Pancreas (tissue), 10 donors: Measurements from ENCODE around the gene SIT1. TPM values are rescaled to one million over a fixed set of nuclear protein-coding genes. Genes with fewer than 3 reads are reported as not detected.

Experiments
- ATAC-seq, 4 donors: fragments of 200-7000 bp; cut with Tn5 transposase; one replicate each; pipeline versions ENCODE4 v1.8.0 to v1.9.1; 2020; ENCODE audit warnings: mild to moderate bottlenecking in 4 of 4, moderate library complexity in 4 of 4
- DNase-seq, 6 donors: peaks; one replicate each; pipeline ENCODE4 v3.0.0-alpha.2; 2020
- FAIRE-seq: peaks from 2 replicates; lab custom pipeline; 2012; peaks lifted over from hg19 to GRCh38; lab: Jason Lieb, UNC
- H3K27ac ChIP-seq, 4 donors: fragments of 200-600 bp; sonication (generic); 1 replicate in 3 of 4; 2 replicates in 1 of 4; pipeline versions ENCODE4 v1.5.0 to v1.8.0; 2020
- H3K27me3 ChIP-seq, 4 donors: fragments of 200-600 bp; one replicate each; pipeline ENCODE4 v1.8.0; 2021
- H3K36me3 ChIP-seq, 3 donors: fragments of 200-600 bp; sonication (generic) in 1 of 3; one replicate each; pipeline versions ENCODE4 v1.5.0 to v1.8.0; 2020 to 2021
- H3K4me1 ChIP-seq, 3 donors: fragments of 200-600 bp; one replicate each; pipeline ENCODE4 v1.8.0; 2021
- H3K4me3 ChIP-seq, 4 donors: fragments of 200-600 bp; sonication (generic) in 2 of 4; one replicate each; pipeline versions ENCODE4 v1.5.0 to v1.8.0; 2020 to 2021
- H3K9me3 ChIP-seq, 4 donors: fragments of 200-600 bp; one replicate each; pipeline ENCODE4 v1.8.0; 2021
- WGBS, 2 donors: extraction: QIAGEN DNeasy Blood & Tissue Kit; methylation state at CpG; one replicate each; pipeline ENCODE4 v1.1.7; 2013; 5-methylcytosine and 5-hydroxymethylcytosine counted together
- intact Hi-C, 3 donors: fragments of 100-400 bp; cut with DNase I; formaldehyde crosslinking; loops; one replicate each; pipeline versions ENCODE4 v1.11.1 to v1.14.2; 2022
- polyA plus RNA-seq, 2 donors: library from polyadenylated mRNA; stranded (reverse); fragments of 200-250 nt; gene quantifications; one replicate each; pipeline ENCODE4 v1.2.3, GENCODE V29; 2013
- total RNA-seq, 6 donors: library from RNA; stranded (reverse); fragmentation: NEBNext Ultra II Directional in 4 of 6; extraction: Animal tissue kit (Norgen Biotek cat#: 25700) in 4 of 6; gene quantifications; one replicate each; pipeline versions ENCODE4 v1.2.1 to v1.2.4, GENCODE V29; 2021 to 2023
- TF ChIP-seq, protein P1 (sequence below), 4 donors: fragments of 200-600 bp; sonication (generic) in 3 of 4; IDR thresholded peaks; one replicate each; pipeline versions ENCODE4 v1.5.0 to v1.8.0; 2021; ENCODE audit warnings: antibody characterized with exemption in 4 of 4
- donor health status: healthy with polysubstance abuse.
- donor health status: DM: no; HTN: no; CAD: no; lungs with moderate emphysema.
- donor health status: DM: no; HTN: no; CAD: no.
- donor health status: control.
- donor health status: control.
- donor health status: Bipolar disorder and iron deficiency.
- donor health status: DM: yes; HTN: yes; CAD: no.
- donor health status: DM: no; HTN: no; CAD: no.
- donor health status: DM: no; HTN: no; CAD: no.
- donor health status: DM: yes; HTN: yes; CAD: no.

SIT1 gene
- total and polyA plus RNA-seq, 8 donors, result 0.25 to 0.59 (median 0.43) TPM; not detected in 2

DNA sequence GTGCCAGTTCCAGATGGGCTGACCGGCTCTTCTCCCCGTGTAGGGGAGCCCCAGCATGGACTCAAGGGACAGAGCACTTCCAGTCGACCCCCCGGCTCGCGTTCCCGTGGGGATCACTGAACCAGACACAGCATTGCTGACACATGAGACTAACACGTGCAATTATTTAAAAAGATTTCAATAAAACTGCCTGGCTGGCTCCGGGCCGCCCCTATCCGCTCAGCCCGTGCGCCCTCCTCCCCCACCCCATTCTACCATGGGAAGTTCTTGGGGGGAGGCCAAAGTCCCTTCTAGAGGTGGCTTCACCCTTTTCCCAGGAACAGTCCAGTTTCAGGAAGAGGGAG, 40.9 kb downstream of the SIT1 start:
- TF ChIP-seq, protein P1, sequence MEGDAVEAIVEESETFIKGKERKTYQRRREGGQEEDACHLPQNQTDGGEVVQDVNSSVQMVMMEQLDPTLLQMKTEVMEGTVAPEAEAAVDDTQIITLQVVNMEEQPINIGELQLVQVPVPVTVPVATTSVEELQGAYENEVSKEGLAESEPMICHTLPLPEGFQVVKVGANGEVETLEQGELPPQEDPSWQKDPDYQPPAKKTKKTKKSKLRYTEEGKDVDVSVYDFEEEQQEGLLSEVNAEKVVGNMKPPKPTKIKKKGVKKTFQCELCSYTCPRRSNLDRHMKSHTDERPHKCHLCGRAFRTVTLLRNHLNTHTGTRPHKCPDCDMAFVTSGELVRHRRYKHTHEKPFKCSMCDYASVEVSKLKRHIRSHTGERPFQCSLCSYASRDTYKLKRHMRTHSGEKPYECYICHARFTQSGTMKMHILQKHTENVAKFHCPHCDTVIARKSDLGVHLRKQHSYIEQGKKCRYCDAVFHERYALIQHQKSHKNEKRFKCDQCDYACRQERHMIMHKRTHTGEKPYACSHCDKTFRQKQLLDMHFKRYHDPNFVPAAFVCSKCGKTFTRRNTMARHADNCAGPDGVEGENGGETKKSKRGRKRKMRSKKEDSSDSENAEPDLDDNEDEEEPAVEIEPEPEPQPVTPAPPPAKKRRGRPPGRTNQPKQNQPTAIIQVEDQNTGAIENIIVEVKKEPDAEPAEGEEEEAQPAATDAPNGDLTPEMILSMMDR (IDR thresholded peaks at IDR 0.05), result no peak
- 82 to 83% methylated on average over 13 of the region's 13 CpGs for WGBS, 2 donors
- no peak for ATAC-seq
- Histone ChIP-seq H3K4me3 (no peak overlapping the region), H3K27ac (no peak overlapping the region), H3K4me1 (peaks cover 0 to 11% (median 3%) of the 10 kb centered on the region in 3 donors), H3K9me3 (no peaks in the 10 kb centered on the region), H3K36me3 (peaks cover 0 to 11% (median 0%) of the 10 kb centered on the region in 3 donors), H3K27me3 (no peaks in the 10 kb centered on the region)
- intact Hi-C loops, result no loop called here
- no peak for DNase-seq
- FAIRE-seq, result no peak

DNA sequence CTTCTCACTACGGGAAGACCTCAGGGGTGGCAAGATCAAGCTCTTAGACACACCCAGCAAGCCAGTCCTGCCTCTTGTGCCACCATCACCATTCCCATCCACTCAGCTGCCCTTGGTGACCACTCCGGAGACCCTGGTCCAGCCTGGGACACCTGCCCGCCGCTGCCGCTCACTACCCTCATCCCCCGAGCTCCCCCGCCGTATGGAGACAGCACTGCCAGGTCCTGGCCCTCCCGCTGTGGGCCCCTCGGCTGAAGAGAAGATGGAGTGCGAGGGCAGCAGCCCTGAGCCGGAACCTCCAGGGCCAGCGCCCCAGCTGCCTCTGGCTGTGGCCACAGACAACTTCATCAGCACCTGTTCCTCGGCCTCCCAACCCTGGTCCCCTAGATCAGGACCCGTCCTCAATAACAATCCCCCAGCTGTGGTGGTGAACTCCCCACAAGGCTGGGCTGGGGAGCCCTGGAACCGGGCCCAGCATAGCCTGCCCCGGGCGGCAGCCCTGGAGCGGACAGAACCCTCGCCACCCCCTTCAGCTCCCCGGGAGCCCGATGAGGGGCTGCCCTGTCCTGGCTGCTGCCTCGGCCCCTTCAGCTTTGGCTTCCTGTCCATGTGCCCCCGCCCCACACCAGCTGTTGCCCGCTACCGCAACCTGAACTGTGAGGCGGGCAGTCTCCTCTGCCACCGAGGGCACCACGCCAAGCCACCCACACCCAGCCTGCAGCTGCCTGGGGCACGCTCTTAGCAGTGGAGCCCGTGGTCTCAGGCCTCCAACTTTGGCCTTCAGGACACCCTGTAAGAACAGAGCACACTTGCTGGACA, 41.5 kb downstream of the SIT1 start:
- Histone ChIP-seq H3K4me3 (no peak overlapping the region), H3K9me3 (no peaks in the 10 kb centered on the region), H3K27me3 (no peaks in the 10 kb centered on the region), H3K36me3 (peaks cover 0 to 11% (median 0%) of the 10 kb centered on the region in 3 donors), H3K27ac (no peak overlapping the region), H3K4me1 (peaks cover 0 to 11% (median 3%) of the 10 kb centered on the region in 3 donors)
- TF ChIP-seq, protein P1 (IDR thresholded peaks at IDR 0.05), result no peak
- DNase-seq, result peak in 2 of 6 donors; percentile 53 to 75
- intact Hi-C loops, result no loop called here
- no peak for FAIRE-seq
- ATAC-seq, result no peak
- 91 to 93% methylated on average over 30 to 31 of the region's 31 CpGs for WGBS, 2 donors

DNA sequence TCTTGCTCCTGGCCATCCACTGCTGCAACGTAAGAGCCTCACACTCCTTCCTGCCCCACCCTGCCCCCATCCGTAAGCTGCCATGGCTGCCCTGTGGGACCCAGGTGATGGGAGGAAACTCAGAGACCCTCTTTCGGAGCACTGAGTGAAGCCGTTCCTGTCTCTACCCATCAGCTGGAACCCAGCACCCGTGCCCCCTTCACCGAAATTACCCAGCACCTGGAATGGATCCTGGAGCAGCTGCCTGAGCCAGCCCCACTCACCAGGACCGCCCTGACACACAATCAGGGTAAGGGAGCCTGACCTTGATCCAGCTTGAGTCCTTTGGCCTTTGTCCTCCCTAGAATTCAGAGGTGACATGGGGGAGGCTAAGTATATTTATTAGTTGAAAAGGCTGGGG, 42.5 kb downstream of the SIT1 start:
- FAIRE-seq, result no peak
- H3K9me3 ChIP-seq, result no peaks in the 10 kb centered on the region
- TF ChIP-seq, protein P1 (IDR thresholded peaks at IDR 0.05), result no peak
- H3K4me3 ChIP-seq, result no peak overlapping the region
- WGBS, 2 donors, result 84 to 88% methylated on average over 7 of the region's 7 CpGs
- no peaks in the 10 kb centered on the region for H3K27me3 ChIP-seq
- H3K36me3 ChIP-seq, result peaks cover 0 to 11% (median 0%) of the 10 kb centered on the region in 3 donors
- DNase-seq, result no peak
- ATAC-seq, result no peak
- intact Hi-C loops, result no loop called here
- peaks cover 0 to 14% (median 3%) of the 10 kb centered on the region in 3 donors for H3K4me1 ChIP-seq
- no peak overlapping the region for H3K27ac ChIP-seq

GRCh38 chr9:35606726-35607125, 44.0 kb downstream of the SIT1 start:
- TF ChIP-seq, protein P1 (IDR thresholded peaks at IDR 0.05), result no peak
- H3K27ac ChIP-seq, result no peak overlapping the region
- H3K27me3 ChIP-seq, result no peaks in the 10 kb centered on the region
- intact Hi-C loops, result no loop called here
- WGBS, 2 donors, result 79 to 88% methylated on average over 7 of the region's 7 CpGs
- no peak for FAIRE-seq
- no peaks in the 10 kb centered on the region for H3K9me3 ChIP-seq
- no peak for DNase-seq
- no peak for ATAC-seq
- peaks cover 0 to 18% (median 3%) of the 10 kb centered on the region in 3 donors for H3K4me1 ChIP-seq
- H3K4me3 ChIP-seq, result no peak overlapping the region
- H3K36me3 ChIP-seq, result peaks cover 0 to 11% (median 0%) of the 10 kb centered on the region in 3 donors

DNA sequence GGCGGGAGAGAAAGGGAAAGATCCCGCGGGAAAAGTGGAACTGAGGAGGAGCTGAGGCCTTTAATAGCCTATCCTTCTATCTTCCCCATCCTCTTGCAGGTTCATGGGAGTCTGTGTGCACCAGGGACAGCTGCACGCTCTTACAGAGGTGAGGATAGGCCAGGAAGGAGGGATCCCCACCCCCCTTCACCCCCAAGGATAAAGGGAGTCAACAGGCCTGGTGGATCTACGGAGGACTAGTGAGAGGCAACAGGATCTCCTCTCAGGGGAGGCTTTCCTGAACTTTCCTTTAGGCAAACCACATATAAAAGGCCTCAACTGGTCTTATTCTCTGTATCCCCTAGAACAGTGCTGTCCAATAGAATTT, 44.6 kb downstream of the SIT1 start:
- peaks cover 0 to 18% (median 3%) of the 10 kb centered on the region in 3 donors for H3K4me1 ChIP-seq
- intact Hi-C loops, result no loop called here
- peak overlapping the region; percentile 52 to 94 (median 76) for H3K4me3 ChIP-seq
- H3K27me3 ChIP-seq, result no peaks in the 10 kb centered on the region
- DNase-seq (no peak), FAIRE-seq (no peak), ATAC-seq (no peak)
- TF ChIP-seq, protein P1 (IDR thresholded peaks at IDR 0.05), result no peak
- H3K9me3 ChIP-seq, result no peaks in the 10 kb centered on the region
- peaks cover 0 to 11% (median 0%) of the 10 kb centered on the region in 3 donors for H3K36me3 ChIP-seq
- H3K27ac ChIP-seq, result no peak overlapping the region
- WGBS, 2 donors, result 3 to 7% methylated on average over 5 of the region's 5 CpGs
